Measurements from ENCODE around the gene KHDC4. TPM values are rescaled to one million over a fixed set of nuclear protein-coding genes. Genes with fewer than 3 reads are reported as not detected.
A peak's percentile ranks its signal among the peaks of the same experiment; 100 is the strongest.

KHDC4 gene
- total RNA-seq = 10 to 100 TPM; 32.7 to 40.5 TPM

- Histone ChIP-seq H3K36me3 (replicated peaks in 1 of 2; ENCODE audit: insufficient read depth in 1 of 2, low read depth in 2 of 2) (peaks cover 0 to 3% of the 10 kb centered on the region in 2 donors), H3K27ac (peak within 1 kb of the TSS; percentile 81 to 88 (median 86)), H3K27me3 (no peaks in the 10 kb centered on the region), H3K4me1 (peaks cover 49% of the 10 kb centered on the region), H3K9me3 (no peaks in the 10 kb centered on the region), H3K4me3 (peak within 1 kb of the TSS; percentile 53 to 83)
- ATAC-seq (peak; percentile 99), DNase-seq (peak; percentile 96 to 98 (median 96))
- intact Hi-C loops (cut with DNase I) = no loop called here
- TF ChIP-seq POLR2A (IDR thresholded peaks at IDR 0.05) (peak; percentile 95 to 99 (median 99)), CTCF (IDR thresholded peaks at IDR 0.05) (peak in 4 of 7 experiments; percentile 18 to 31 (median 26))
- 0 to 1% methylated on average over 38 to 50 of the region's 50 CpGs for WGBS, 2 donors
Measured at GRCh38 chr1:155934097-155934935, at the start of gene KHDC4. TSS of gene KHDC4 (minus strand) at chr1:155934413. CDS start at chr1:155934373, 40 bp downstream.

GRCh38 chr1:155983191-155984024, 49.2 kb upstream of the KHDC4 start:
- Histone ChIP-seq H3K27ac (peak overlapping the region in 2 of 4 donors; percentile 12 to 24), H3K4me3 (no peak overlapping the region), H3K9me3 (no peaks in the 10 kb centered on the region), H3K36me3 (replicated peaks in 1 of 2; ENCODE audit: insufficient read depth in 1 of 2, low read depth in 2 of 2) (no peaks in the 10 kb centered on the region), H3K27me3 (no peaks in the 10 kb centered on the region), H3K4me1 (peaks cover 23% of the 10 kb centered on the region)
- TF ChIP-seq POLR2A (IDR thresholded peaks at IDR 0.05) (no peak), CTCF (IDR thresholded peaks at IDR 0.05) (no peak)
- ATAC-seq = peak; percentile 19
- DNase-seq = peak in 1 of 4 donors; percentile 28
- intact Hi-C loops (cut with DNase I) = no loop called here
- 48 to 75% methylated on average over 4 of the region's 4 CpGs for WGBS, 2 donors

DNA sequence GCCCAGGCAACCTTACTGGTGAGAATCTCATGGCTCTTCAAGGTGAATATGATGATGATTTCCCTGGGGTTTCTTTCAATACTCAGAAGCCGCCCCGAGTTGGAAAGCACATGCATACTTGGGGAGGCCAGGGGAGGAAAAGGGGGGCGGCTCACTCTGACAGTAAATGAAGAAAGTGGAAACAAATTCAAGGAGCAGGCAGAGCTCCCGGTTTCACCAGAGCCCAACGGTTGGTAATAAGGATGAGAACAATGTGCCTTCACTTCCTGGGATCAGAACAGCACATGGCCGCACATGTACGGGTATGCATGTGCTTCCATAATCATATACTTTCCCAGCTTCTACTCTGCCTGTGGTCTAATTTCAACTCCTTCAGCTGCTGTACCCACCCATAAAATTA, 47.9 kb upstream of the KHDC4 start:
- DNase-seq = no peak
- H3K4me3 ChIP-seq = no peak overlapping the region
- no peak for TF ChIP-seq CTCF (IDR thresholded peaks at IDR 0.05)
- H3K36me3 ChIP-seq (replicated peaks in 1 of 2; ENCODE audit: insufficient read depth in 1 of 2, low read depth in 2 of 2) = no peaks in the 10 kb centered on the region
- 68% methylated on average over 7 of the region's 7 CpGs for WGBS, 2 donors
- no peak for ATAC-seq
- intact Hi-C loops (cut with DNase I) = no loop called here
- no peaks in the 10 kb centered on the region for H3K27me3 ChIP-seq
- no peaks in the 10 kb centered on the region for H3K9me3 ChIP-seq
- peaks cover 30% of the 10 kb centered on the region for H3K4me1 ChIP-seq
- no peak overlapping the region for H3K27ac ChIP-seq

DNA sequence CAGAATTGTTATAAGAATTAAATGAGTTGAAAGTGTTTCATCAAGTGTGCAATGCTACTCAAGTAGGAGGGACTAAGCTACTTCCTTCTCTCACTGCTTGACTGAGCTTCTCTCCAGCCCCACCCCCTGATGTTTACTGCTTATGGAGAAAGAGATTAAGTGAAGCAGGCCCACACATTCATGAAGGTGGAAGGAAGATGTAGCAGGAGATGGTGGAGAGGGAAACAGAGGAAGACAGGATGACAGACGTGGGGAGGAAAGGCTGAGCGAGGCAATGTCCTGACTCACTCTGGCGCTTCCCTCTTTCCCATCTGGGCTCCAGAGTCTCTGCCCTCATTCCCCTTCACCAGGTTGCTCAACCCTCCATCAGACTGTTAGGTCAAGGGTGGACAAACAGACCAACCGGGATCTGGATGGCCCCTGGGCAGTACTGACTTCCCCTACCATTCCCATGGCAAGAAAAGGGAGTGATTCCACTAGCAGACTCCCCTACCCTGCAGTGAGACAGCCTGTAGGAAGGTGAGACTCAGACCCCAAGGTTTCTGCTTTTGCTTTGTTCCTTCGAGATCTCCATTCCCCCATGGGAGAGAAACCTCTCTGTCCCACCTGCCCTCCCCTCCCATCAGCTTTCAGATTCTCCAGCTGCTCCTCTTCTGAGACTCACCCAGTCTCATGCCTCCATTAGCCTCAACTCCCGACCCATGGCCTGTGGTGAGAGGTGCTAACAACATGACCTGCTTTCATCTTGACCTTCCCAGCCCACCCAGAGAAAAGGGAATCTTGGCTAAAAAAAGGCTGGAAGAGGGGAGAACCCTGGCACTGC, 47.3 kb upstream of the KHDC4 start:
- Histone ChIP-seq H3K4me1 (peaks cover 36% of the 10 kb centered on the region), H3K36me3 (replicated peaks in 1 of 2; ENCODE audit: insufficient read depth in 1 of 2, low read depth in 2 of 2) (no peaks in the 10 kb centered on the region), H3K9me3 (no peaks in the 10 kb centered on the region), H3K27me3 (no peaks in the 10 kb centered on the region), H3K4me3 (no peak overlapping the region), H3K27ac (peak overlapping the region in 2 of 4 donors; percentile 17 to 24)
- WGBS, 2 donors = 60 to 62% methylated on average over 6 of the region's 6 CpGs
- ATAC-seq (no peak), DNase-seq (no peak)
- intact Hi-C loops (cut with DNase I) = no loop called here
- no peak for TF ChIP-seq CTCF (IDR thresholded peaks at IDR 0.05)
- no peak for TF ChIP-seq POLR2A (IDR thresholded peaks at IDR 0.05)

Measured in body of pancreas (tissue), 4 donors.